Immature natural killer cell (primary cell): Measurements from ENCODE around the gene YIPF3. TPM values are rescaled to one million over a fixed set of nuclear protein-coding genes. Genes with fewer than 3 reads are reported as not detected.

ENCODE experiments used
- DNase-seq, 3 donors: peaks; one replicate each; pipeline ENCODE4 v3.0.0; 2022; ENCODE audit warnings: mixed read lengths in 1 of 3
- H3K27ac Mint-ChIP-seq, 6 donors: one replicate each; pipeline ENCODE4 v1.8.0; 2020; ENCODE audit warnings: mixed read lengths in 6 of 6, mild to moderate bottlenecking in 5 of 6, inconsistent platforms in 4 of 6, moderate library complexity in 3 of 6
- H3K27me3 Mint-ChIP-seq, 3 donors: one replicate each; pipeline ENCODE4 v1.8.0; 2020 to 2021; ENCODE audit warnings: low read depth in 3 of 3, mild to moderate bottlenecking in 3 of 3, mixed read lengths in 3 of 3, moderate library complexity in 3 of 3, inconsistent platforms in 1 of 3
- H3K36me3 Mint-ChIP-seq, 3 donors: one replicate each; pipeline ENCODE4 v1.8.0; 2020; ENCODE audit warnings: mixed read lengths in 3 of 3, inconsistent platforms in 2 of 3, mild to moderate bottlenecking in 2 of 3
- H3K4me1 Mint-ChIP-seq, 2 donors: one replicate each; pipeline ENCODE4 v1.8.0; 2020; ENCODE audit warnings: inconsistent platforms in 2 of 2, mild to moderate bottlenecking in 2 of 2, mixed read lengths in 2 of 2, moderate library complexity in 1 of 2
- H3K4me3 Mint-ChIP-seq, 5 donors: one replicate each; pipeline ENCODE4 v1.8.0; 2020; ENCODE audit warnings: mild to moderate bottlenecking in 5 of 5, mixed read lengths in 5 of 5, inconsistent platforms in 3 of 5, moderate library complexity in 3 of 5
- H3K9me3 Mint-ChIP-seq, 6 donors: one replicate each; pipeline ENCODE4 v1.8.0; 2020; ENCODE audit warnings: mild to moderate bottlenecking in 6 of 6, mixed read lengths in 6 of 6, inconsistent platforms in 4 of 6, moderate library complexity in 3 of 6
- polyA plus RNA-seq, 3 donors: library from polyadenylated mRNA; unstranded; fragments of 300-500 nt; fragmentation: Illumina TruSeq; gene quantifications; one replicate each; pipeline ENCODE4 v1.2.3, GENCODE V29; 2021

The YIPF3 gene
- polyA plus RNA-seq, 3 donors from 2014 or later, result 73.7 to 92.2 (median 76.6) TPM

GRCh38 chr6:43521836-43522235 lies 5.1 kb upstream of the YIPF3 start:
- no peak overlapping the region for H3K27ac Mint-ChIP-seq
- H3K4me3 Mint-ChIP-seq, result no peak overlapping the region
- no peak for DNase-seq
- H3K4me1 Mint-ChIP-seq, result no peaks in the 10 kb centered on the region
- H3K36me3 Mint-ChIP-seq, result peaks cover 8 to 47% (median 21%) of the 10 kb centered on the region in 3 donors
- H3K27me3 Mint-ChIP-seq, result no peaks in the 10 kb centered on the region
- H3K9me3 Mint-ChIP-seq, result no peaks in the 10 kb centered on the region

GRCh38 chr6:43520097-43520496 lies 3.4 kb upstream of the YIPF3 start:
- Mint-ChIP-seq H3K4me1 (no peaks in the 10 kb centered on the region), H3K27ac (no peak overlapping the region), H3K4me3 (no peak overlapping the region), H3K27me3 (peaks cover 0 to 4% (median 3%) of the 10 kb centered on the region in 3 donors), H3K9me3 (no peaks in the 10 kb centered on the region), H3K36me3 (peaks cover 6 to 35% (median 17%) of the 10 kb centered on the region in 3 donors)
- DNase-seq, result no peak

GRCh38 chr6:43517505-43518357 lies 1.0 kb upstream of the YIPF3 start:
- Mint-ChIP-seq H3K36me3 (peaks cover 8 to 30% (median 11%) of the 10 kb centered on the region in 3 donors), H3K4me3 (no peak overlapping the region), H3K9me3 (no peaks in the 10 kb centered on the region), H3K4me1 (peaks cover 6 to 13% of the 10 kb centered on the region in 2 donors), H3K27ac (no peak overlapping the region), H3K27me3 (peaks cover 0 to 6% (median 3%) of the 10 kb centered on the region in 3 donors)
- DNase-seq, result no peak

- no peaks in the 10 kb centered on the region for H3K9me3 Mint-ChIP-seq
- peaks cover 2 to 6% (median 5%) of the 10 kb centered on the region in 3 donors for H3K27me3 Mint-ChIP-seq
- DNase-seq, result no peak
- no peak overlapping the region for H3K27ac Mint-ChIP-seq
- H3K4me1 Mint-ChIP-seq, result peaks cover 11 to 16% of the 10 kb centered on the region in 2 donors
- H3K4me3 Mint-ChIP-seq, result no peak overlapping the region
- peaks cover 11 to 31% (median 13%) of the 10 kb centered on the region in 3 donors for H3K36me3 Mint-ChIP-seq
These were observed 394 bp downstream of the YIPF3 start for GRCh38 chr6:43516367-43516696.

- H3K27me3 Mint-ChIP-seq, result peaks cover 2 to 6% (median 5%) of the 10 kb centered on the region in 3 donors
- H3K27ac Mint-ChIP-seq, result peak overlapping the region in 1 of 6 donors; percentile 60
- DNase-seq, result no peak
- H3K9me3 Mint-ChIP-seq, result no peaks in the 10 kb centered on the region
- no peak overlapping the region for H3K4me3 Mint-ChIP-seq
- H3K4me1 Mint-ChIP-seq, result peaks cover 12 to 16% of the 10 kb centered on the region in 2 donors
- H3K36me3 Mint-ChIP-seq, result peaks cover 6 to 28% (median 17%) of the 10 kb centered on the region in 3 donors
These were observed 918 bp downstream of the YIPF3 start for GRCh38 chr6:43515808-43516207.

GRCh38 chr6:43511824-43512415 lies 4.8 kb downstream of the YIPF3 start:
- H3K4me3 Mint-ChIP-seq, result peak overlapping the region in 2 of 5 donors; percentile 21 to 26
- peaks cover 24 to 25% of the 10 kb centered on the region in 2 donors for H3K4me1 Mint-ChIP-seq
- peak overlapping the region in 3 of 6 donors; percentile 1 to 68 (median 40) for H3K27ac Mint-ChIP-seq
- DNase-seq, result no peak
- peaks cover 5 to 24% (median 20%) of the 10 kb centered on the region in 3 donors for H3K36me3 Mint-ChIP-seq
- H3K9me3 Mint-ChIP-seq, result no peaks in the 10 kb centered on the region
- peaks cover 13 to 18% (median 15%) of the 10 kb centered on the region in 3 donors for H3K27me3 Mint-ChIP-seq

GRCh38 chr6:43510827-43511163 lies 5.9 kb downstream of the YIPF3 start:
- Mint-ChIP-seq H3K27ac (peak overlapping the region in 1 of 6 donors; percentile 41), H3K36me3 (peaks cover 5 to 30% (median 20%) of the 10 kb centered on the region in 3 donors), H3K27me3 (peaks cover 12 to 18% (median 15%) of the 10 kb centered on the region in 3 donors), H3K9me3 (no peaks in the 10 kb centered on the region), H3K4me1 (peaks cover 26 to 27% of the 10 kb centered on the region in 2 donors), H3K4me3 (peak overlapping the region in 2 of 5 donors; percentile 21 to 60)
- DNase-seq, result no peak

- DNase-seq, result peak; percentile 80 to 85 (median 83)
- Mint-ChIP-seq H3K27me3 (peaks cover 12 to 16% (median 15%) of the 10 kb centered on the region in 3 donors), H3K4me1 (peaks cover 26 to 27% of the 10 kb centered on the region in 2 donors), H3K4me3 (peak within 1 kb of the TSS; percentile 83 to 91 (median 86)), H3K36me3 (peaks cover 3 to 32% (median 19%) of the 10 kb centered on the region in 3 donors), H3K9me3 (no peaks in the 10 kb centered on the region), H3K27ac (peak within 1 kb of the TSS; percentile 34 to 77 (median 72))
These were observed 6.5 kb downstream of the YIPF3 start, which contains the start of gene LRRC73 for GRCh38 chr6:43509984-43510826. LRRC73 (minus strand) TSS chr6:43510346; CDS start chr6:43509785, 561 bp downstream.

- H3K27ac Mint-ChIP-seq, result peak overlapping the region in 5 of 6 donors; percentile 34 to 76 (median 64)
- no peak for DNase-seq
These were observed 7.4 kb downstream of the YIPF3 start for GRCh38 chr6:43509142-43509983.

GRCh38 chr6:43508481-43509141 lies 8.1 kb downstream of the YIPF3 start:
- Mint-ChIP-seq H3K27ac (peak overlapping the region in 2 of 6 donors; percentile 71 to 76), H3K36me3 (peaks cover 3 to 32% (median 15%) of the 10 kb centered on the region in 3 donors)

More at GRCh38 chr6:43509142-43509983, 7.4 kb downstream of the YIPF3 start:
- Mint-ChIP-seq H3K36me3 (peaks cover 0 to 32% (median 14%) of the 10 kb centered on the region in 3 donors), H3K27me3 (peaks cover 12 to 17% (median 15%) of the 10 kb centered on the region in 3 donors), H3K4me1 (peaks cover 22 to 27% of the 10 kb centered on the region in 2 donors), H3K9me3 (no peaks in the 10 kb centered on the region), H3K4me3 (peak overlapping the region; percentile 83 to 91 (median 86))

GRCh38 chr6:43506667-43507471 lies 9.9 kb downstream of the YIPF3 start:
- H3K4me1 Mint-ChIP-seq, result peaks cover 13 to 21% of the 10 kb centered on the region in 2 donors
- H3K4me3 Mint-ChIP-seq, result peak overlapping the region in 1 of 5 donors; percentile 10
- H3K27me3 Mint-ChIP-seq, result peaks cover 9 to 15% (median 15%) of the 10 kb centered on the region in 3 donors
- no peaks in the 10 kb centered on the region for H3K9me3 Mint-ChIP-seq
- H3K36me3 Mint-ChIP-seq, result peaks cover 10 to 33% (median 19%) of the 10 kb centered on the region in 3 donors
- peak; percentile 72 to 77 (median 75) for DNase-seq
- peak overlapping the region in 2 of 6 donors; percentile 5 to 48 for H3K27ac Mint-ChIP-seq

More at GRCh38 chr6:43508481-43509141, 8.1 kb downstream of the YIPF3 start:
- peak overlapping the region; percentile 83 to 91 (median 84) for H3K4me3 Mint-ChIP-seq
- peaks cover 19 to 26% of the 10 kb centered on the region in 2 donors for H3K4me1 Mint-ChIP-seq
- DNase-seq, result no peak
- peaks cover 12 to 17% (median 15%) of the 10 kb centered on the region in 3 donors for H3K27me3 Mint-ChIP-seq
- H3K9me3 Mint-ChIP-seq, result no peaks in the 10 kb centered on the region
